OCI-LY3 (cell line): ENCODE measurements around the gene NUPR1.
"Not testable (repeated sequence)": the region's sequence is repeated elsewhere in the genome, so short reads cannot be mapped to it uniquely, and the experiment has no call there.

Experiments used
- H2AFZ ChIP-seq: fragments of 200-600, 300-600 bp; shearing (Covaris generic); 2 replicates; pipeline ENCODE4 v1.6.0; 2014; ENCODE audit warnings: antibody characterized with exemption, low read depth, low read length
- H3K27ac ChIP-seq: fragments of 200-600, 300-600 bp; sonication (generic); 2 replicates; pipeline ENCODE4 v1.5.1; 2014; ENCODE audit warnings: mild to moderate bottlenecking, low read length, moderate library complexity, mixed read lengths
- H3K27me3 ChIP-seq: fragments of 200-600, 300-600 bp; sonication (generic); 2 replicates; pipeline ENCODE4 v1.6.1; 2014; ENCODE audit warnings: low read depth, low read length, mixed read lengths
- H3K36me3 ChIP-seq: fragments of 200-600, 300-600 bp; sonication (generic); replicated peaks from 2 replicates; pipeline ENCODE3; 2014; ENCODE audit warnings: low read depth, low read length, mixed read lengths
- H3K4me1 ChIP-seq: fragments of 300-600, 200-600 bp; sonication (generic); 2 replicates; pipeline ENCODE4 v1.6.1; 2014; ENCODE audit warnings: low read length, mixed read lengths
- H3K4me2 ChIP-seq: fragments of 200-600, 300-600 bp; sonication (generic); 2 replicates; pipeline ENCODE4 v1.6.1; 2014; ENCODE audit warnings: low read length, mixed read lengths
- H3K4me3 ChIP-seq: fragments of 300-600, 200-600 bp; sonication (generic); 2 replicates; pipeline ENCODE4 v1.5.1; 2014; ENCODE audit warnings: antibody characterized with exemption, mild to moderate bottlenecking, low read length, moderate library complexity
- H3K79me2 ChIP-seq: fragments of 300-600, 200-600 bp; shearing (Covaris generic); 2 replicates; pipeline ENCODE4 v1.6.1; 2014; ENCODE audit warnings: mild to moderate bottlenecking, low read length, mixed read lengths
- H3K9ac ChIP-seq: fragments of 300-600, 200-600 bp; shearing (Covaris generic); 2 replicates; pipeline ENCODE4 v1.6.0; 2014; ENCODE audit warnings: mild to moderate bottlenecking, low read length, moderate library complexity
- H3K9me3 ChIP-seq: fragments of 200-600, 300-600 bp; shearing (Covaris generic); 2 replicates; pipeline ENCODE4 v1.6.1; 2014; ENCODE audit warnings: low read length, mixed read lengths; ENCODE audit not compliant: insufficient read depth
- H4K20me1 ChIP-seq: fragments of 200-600, 300-600 bp; sonication (generic); 2 replicates; pipeline ENCODE4 v1.6.1; 2016; ENCODE audit warnings: low read length, mixed read lengths; ENCODE audit not compliant: insufficient read depth
- EZH2phosphoT487 ChIP-seq: fragments of 200-600 bp; shearing (Covaris generic); IDR thresholded peaks from 2 replicates; pipeline ENCODE4 v1.6.1; 2018; ENCODE audit warnings: antibody characterized with exemption, mixed run types, low read depth
- TF ChIP-seq, protein P1 (sequence below): fragments of 200-600, 300-600 bp; sonication (generic); IDR thresholded peaks from 2 replicates; pipeline ENCODE4 v1.5.1; 2014; ENCODE audit warnings: antibody characterized with exemption, low read length, low read depth

NUPR1 gene

DNA sequence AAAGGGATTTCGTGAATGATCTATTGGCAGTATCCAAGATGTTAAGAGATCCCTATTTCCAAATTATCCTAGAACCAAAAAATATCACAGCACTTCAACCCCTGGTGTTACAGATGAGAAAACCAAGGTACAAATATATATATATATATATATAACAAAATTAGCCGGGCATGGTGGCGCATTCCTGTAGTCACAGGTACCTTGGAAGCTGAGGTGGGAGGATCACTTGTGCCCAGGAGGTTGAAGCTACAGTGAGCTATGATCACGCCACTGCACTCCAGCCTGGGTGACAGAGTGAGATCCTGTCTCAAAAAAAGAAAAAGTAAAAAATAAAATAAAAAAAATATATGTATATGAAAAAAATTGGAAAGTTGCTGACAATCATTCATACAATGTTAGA, 46.3 kb downstream of the NUPR1 start:
- peaks cover 10% of the 10 kb centered on the region for H3K36me3 ChIP-seq
- no peaks in the 10 kb centered on the region for H4K20me1 ChIP-seq
- peak overlapping the region; percentile 84 for H3K9ac ChIP-seq
- peak overlapping the region; percentile 84 for H3K4me3 ChIP-seq
- peak overlapping the region; percentile 88; the same call in 1 of the 2 replicates for H2AFZ ChIP-seq
- peak overlapping the region; percentile 73 for H3K4me2 ChIP-seq
- H3K79me2 ChIP-seq: no peaks in the 10 kb centered on the region
- no peaks in the 10 kb centered on the region for H3K9me3 ChIP-seq
- no peaks in the 10 kb centered on the region for H3K27me3 ChIP-seq
- H3K4me1 ChIP-seq: peaks cover 29% of the 10 kb centered on the region
- TF ChIP-seq EZH2phosphoT487: no peak
- TF ChIP-seq, protein P1, sequence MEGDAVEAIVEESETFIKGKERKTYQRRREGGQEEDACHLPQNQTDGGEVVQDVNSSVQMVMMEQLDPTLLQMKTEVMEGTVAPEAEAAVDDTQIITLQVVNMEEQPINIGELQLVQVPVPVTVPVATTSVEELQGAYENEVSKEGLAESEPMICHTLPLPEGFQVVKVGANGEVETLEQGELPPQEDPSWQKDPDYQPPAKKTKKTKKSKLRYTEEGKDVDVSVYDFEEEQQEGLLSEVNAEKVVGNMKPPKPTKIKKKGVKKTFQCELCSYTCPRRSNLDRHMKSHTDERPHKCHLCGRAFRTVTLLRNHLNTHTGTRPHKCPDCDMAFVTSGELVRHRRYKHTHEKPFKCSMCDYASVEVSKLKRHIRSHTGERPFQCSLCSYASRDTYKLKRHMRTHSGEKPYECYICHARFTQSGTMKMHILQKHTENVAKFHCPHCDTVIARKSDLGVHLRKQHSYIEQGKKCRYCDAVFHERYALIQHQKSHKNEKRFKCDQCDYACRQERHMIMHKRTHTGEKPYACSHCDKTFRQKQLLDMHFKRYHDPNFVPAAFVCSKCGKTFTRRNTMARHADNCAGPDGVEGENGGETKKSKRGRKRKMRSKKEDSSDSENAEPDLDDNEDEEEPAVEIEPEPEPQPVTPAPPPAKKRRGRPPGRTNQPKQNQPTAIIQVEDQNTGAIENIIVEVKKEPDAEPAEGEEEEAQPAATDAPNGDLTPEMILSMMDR: no peak
- H3K27ac ChIP-seq: peak overlapping the region; percentile 89

DNA sequence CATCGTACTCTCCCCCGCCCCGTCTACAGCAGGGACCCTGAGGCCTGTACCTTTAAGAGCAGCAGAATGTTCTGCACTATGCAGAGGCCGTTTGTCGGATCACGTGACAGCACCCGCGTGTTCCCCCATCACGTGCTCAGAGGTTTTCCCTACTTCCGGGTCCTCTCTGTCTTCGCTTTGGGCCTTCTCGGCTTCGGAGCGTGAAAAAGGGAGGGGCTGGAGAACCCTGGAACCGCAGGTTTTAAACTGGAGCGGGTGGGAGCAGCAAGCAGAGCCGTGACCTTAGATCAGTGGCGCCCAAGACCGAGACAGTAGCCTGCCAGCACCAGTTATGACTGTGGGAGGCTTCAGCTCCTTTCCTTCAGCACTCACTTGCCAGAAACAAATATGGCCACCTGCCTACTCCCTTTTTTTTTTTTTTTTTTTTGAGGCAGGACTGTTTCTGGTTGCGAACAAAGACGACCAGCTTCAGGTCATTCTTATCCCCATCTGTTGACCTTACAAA, 46.8 kb downstream of the NUPR1 start, which contains the start of gene CLN3:
Gene CLN3 (minus strand): TSS at position 105 of the 505 bp plus-strand sequence. CDS start 315 bp downstream, outside the sequence.
- H3K79me2 ChIP-seq: no peaks in the 10 kb centered on the region
- no peaks in the 10 kb centered on the region for H3K9me3 ChIP-seq
- H2AFZ ChIP-seq: peak within 1 kb of the TSS; percentile 88
- no peaks in the 10 kb centered on the region for H3K27me3 ChIP-seq
- peak within 1 kb of the TSS; percentile 84 for H3K9ac ChIP-seq
- peaks cover 29% of the 10 kb centered on the region for H3K4me1 ChIP-seq
- no peaks in the 10 kb centered on the region for H4K20me1 ChIP-seq
- H3K4me3 ChIP-seq: peak within 1 kb of the TSS; percentile 84
- peak within 1 kb of the TSS; percentile 96 for H3K27ac ChIP-seq
- H3K36me3 ChIP-seq: peaks cover 14% of the 10 kb centered on the region
- H3K4me2 ChIP-seq: peak within 1 kb of the TSS; percentile 73
- TF ChIP-seq, protein P1: no peak
- no peak for TF ChIP-seq EZH2phosphoT487

DNA sequence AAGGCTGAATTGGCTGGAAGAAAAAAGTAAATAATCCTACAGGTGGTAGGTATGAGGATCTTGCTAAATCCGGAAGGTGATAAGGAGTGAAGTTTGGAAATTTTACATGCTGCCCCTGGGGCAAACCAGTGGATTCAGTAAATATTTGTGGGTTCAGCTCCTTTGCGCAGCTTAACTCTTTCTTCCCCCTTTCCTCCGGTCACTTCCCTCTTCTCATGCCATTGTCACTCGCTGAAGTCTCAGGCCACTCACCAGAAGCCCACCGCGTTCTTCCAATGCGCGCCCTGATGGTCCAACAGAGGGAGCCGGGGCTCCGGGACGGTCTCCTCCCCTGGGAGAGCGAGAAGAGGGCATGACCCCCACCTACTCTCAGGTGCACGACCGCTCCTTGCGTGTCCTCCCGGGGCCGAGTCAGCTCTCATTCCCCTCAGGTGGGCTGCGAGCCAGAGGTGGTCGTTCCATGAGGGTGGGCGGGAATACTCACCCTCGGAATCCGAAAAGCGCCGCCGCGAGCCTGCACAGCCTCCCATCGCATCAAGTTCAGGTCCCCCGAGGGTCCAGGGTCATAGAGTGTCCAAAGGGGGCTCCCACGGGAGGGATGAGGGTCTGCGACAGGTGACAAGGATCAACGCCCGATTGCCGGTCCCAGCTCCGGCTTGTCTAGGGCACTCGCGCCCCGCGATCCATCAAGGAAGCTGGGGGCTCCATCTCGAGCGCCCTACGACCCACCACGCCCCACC, 47.4 kb downstream of the NUPR1 start:
- Histone ChIP-seq H3K9me3 (no peaks in the 10 kb centered on the region), H3K27ac (peak overlapping the region; percentile 89), H3K79me2 (no peaks in the 10 kb centered on the region), H3K4me1 (peaks cover 29% of the 10 kb centered on the region), H3K4me2 (peak overlapping the region; percentile 73), H2AFZ (no peak overlapping the region; the same call in 1 of the 2 replicates), H3K27me3 (no peaks in the 10 kb centered on the region), H3K4me3 (peak overlapping the region; percentile 84), H3K36me3 (peaks cover 17% of the 10 kb centered on the region), H4K20me1 (no peaks in the 10 kb centered on the region), H3K9ac (peak overlapping the region; percentile 84)
- no peak for TF ChIP-seq EZH2phosphoT487
- TF ChIP-seq, protein P1: peak; percentile 43

DNA sequence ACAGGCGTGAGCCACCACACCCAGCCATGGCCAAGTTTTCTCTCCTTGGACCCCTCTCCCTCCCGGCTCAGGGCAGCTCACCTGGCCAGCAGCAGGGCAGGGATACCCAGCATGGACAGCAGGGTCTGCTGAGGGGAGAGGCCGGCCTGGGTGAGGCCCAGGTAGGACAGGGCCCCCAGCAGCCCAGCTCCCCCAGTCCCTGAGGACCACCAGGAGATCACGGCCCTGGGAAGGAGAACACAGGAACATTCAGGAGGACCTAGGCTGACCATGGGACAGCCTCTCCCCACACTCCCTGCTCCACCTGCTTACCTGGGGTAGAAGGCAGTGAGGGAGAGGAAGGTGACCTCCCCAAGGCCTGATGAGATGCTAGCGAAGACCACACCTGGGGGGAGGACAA, 52.5 kb downstream of the NUPR1 start:
- Histone ChIP-seq H3K79me2 (no peaks in the 10 kb centered on the region), H3K27ac (no peak overlapping the region), H4K20me1 (no peaks in the 10 kb centered on the region), H2AFZ (no peak overlapping the region), H3K9me3 (no peaks in the 10 kb centered on the region), H3K4me3 (no peak overlapping the region), H3K4me2 (no peak overlapping the region), H3K9ac (no peak overlapping the region), H3K36me3 (peaks cover 30% of the 10 kb centered on the region), H3K4me1 (no peaks in the 10 kb centered on the region), H3K27me3 (no peaks in the 10 kb centered on the region)
- TF ChIP-seq, protein P1: no peak
- TF ChIP-seq EZH2phosphoT487: no peak

DNA sequence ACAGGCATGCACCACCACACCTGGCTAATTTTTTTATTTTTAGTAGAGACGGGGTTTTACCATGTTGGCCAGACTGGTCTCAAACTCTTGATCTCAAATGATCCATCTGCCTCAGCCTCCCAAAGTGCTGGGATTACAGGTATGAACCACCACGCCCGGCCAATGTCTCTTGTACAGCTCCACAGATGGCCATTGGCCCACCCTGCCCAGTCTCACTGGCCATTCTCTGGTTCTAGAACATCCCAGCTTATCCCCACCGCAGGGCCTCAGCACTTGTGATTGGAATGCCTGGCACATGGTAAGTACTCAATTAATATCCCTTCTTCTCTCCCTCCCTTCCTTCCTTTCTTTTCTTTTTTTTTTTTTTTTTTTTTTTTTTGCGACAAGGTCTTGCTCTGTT, 55.4 kb downstream of the NUPR1 start:
- peaks cover 25% of the 10 kb centered on the region for H3K36me3 ChIP-seq
- not testable (repeated sequence) for H3K4me2 ChIP-seq, H3K27me3 ChIP-seq, H3K79me2 ChIP-seq, H3K9me3 ChIP-seq, H3K4me3 ChIP-seq, H3K27ac ChIP-seq, H2AFZ ChIP-seq, H4K20me1 ChIP-seq, H3K9ac ChIP-seq, H3K4me1 ChIP-seq
